Articular chondrocyte of knee joint (primary cell): ENCODE data around the gene PGAP3. TPM values are rescaled to one million over a fixed set of nuclear protein-coding genes. Genes with fewer than 3 reads are reported as not detected.

Source experiments
- small RNA-seq: library from RNA; depleted of rRNA; stranded (forward); fragments of <200 nt; gene quantifications from one replicate; pipeline ENCODE3, GENCODE V24; 2012
- total RNA-seq: library from RNA; depleted of rRNA; stranded (reverse); fragments of >200 nt; gene quantifications from 2 replicates; pipeline ENCODE4 v1.2.3, GENCODE V29; 2012

The PGAP3 gene
- total RNA-seq = 11.4 and 13.1 TPM in 2 replicates

GRCh38 chr17:39687546-39688474, at the start of gene PGAP3:
TSS of gene PGAP3 (minus strand) at chr17:39688057. CDS start at chr17:39688014, 43 bp downstream.

GRCh38 chr17:39730095-39730921, 42.5 kb upstream of the PGAP3 start, which contains the start of gene MIEN1:
TSS of gene MIEN1 (minus strand) at chr17:39730532. CDS start at chr17:39730495, 37 bp downstream.

GRCh38 chr17:39699818-39700147, 11.9 kb upstream of the PGAP3 start, which contains the start of gene ERBB2:
TSS of gene ERBB2 (plus strand) at chr17:39700064. CDS start at chr17:39700239, 175 bp downstream.

GRCh38 chr17:39667945-39668924, 19.6 kb downstream of the PGAP3 start, which contains the start of gene PNMT:
TSS of gene PNMT (plus strand) at chr17:39668453. CDS start at chr17:39668476, 23 bp downstream.

GRCh38 chr17:39664581-39665561, 23.0 kb downstream of the PGAP3 start, which contains the start of gene TCAP:
TSS of gene TCAP (plus strand) at chr17:39665349. CDS start at chr17:39665360, 11 bp downstream.

GRCh38 chr17:39636927-39637736, 50.7 kb downstream of the PGAP3 start, which contains the start of gene STARD3:
TSS of gene STARD3 (plus strand) at chr17:39637144. CDS start at chr17:39653532, 16,388 bp downstream.

GRCh38 chr17:39626171-39627046, 61.4 kb downstream of the PGAP3 start, which contains the start of gene PPP1R1B:
TSS of gene PPP1R1B (plus strand) at chr17:39626952. CDS start at chr17:39627393, 441 bp downstream.

Small RNAs within 50 kb of the gene (small RNA-seq; reads per million reads assigned to genes)
- not detected for gene MIR4728

Other genes starting within 250 kb of the PGAP3 start
- 26.9 and 28.9 TPM in 2 replicates for gene MED1, start 236.8 kb downstream of the PGAP3 start, total RNA-seq
- 47.2 and 49.0 TPM in 2 replicates for gene CDK12, start 226.6 kb downstream of the PGAP3 start, total RNA-seq
- not detected in 2 replicates for gene NEUROD2, start 80.1 kb downstream of the PGAP3 start, total RNA-seq
- gene PPP1R1B, start 61.1 kb downstream of the PGAP3 start, total RNA-seq = not detected in 2 replicates
- 23.0 and 25.1 TPM in 2 replicates for gene STARD3, start 50.9 kb downstream of the PGAP3 start, total RNA-seq
- 0.26 and 0.32 TPM in 2 replicates for gene TCAP, start 22.7 kb downstream of the PGAP3 start, total RNA-seq
- not detected in 2 replicates for gene PNMT, start 19.6 kb downstream of the PGAP3 start, total RNA-seq
- gene ERBB2, start 12.0 kb upstream of the PGAP3 start, total RNA-seq = 41.0 and 44.4 TPM in 2 replicates
- gene MIEN1, start 42.5 kb upstream of the PGAP3 start, total RNA-seq = 21.4 and 28.5 TPM in 2 replicates
- 0.32 and 0.78 TPM in 2 replicates for gene GRB7, start 49.9 kb upstream of the PGAP3 start, total RNA-seq
- gene IKZF3, start 176.3 kb upstream of the PGAP3 start, total RNA-seq = not detected in 2 replicates
- not detected in 2 replicates for gene ZPBP2, start 180.1 kb upstream of the PGAP3 start, total RNA-seq
- 6.1 and 6.4 TPM in 2 replicates for gene GSDMB, start 230.6 kb upstream of the PGAP3 start, total RNA-seq
- 40.1 and 42.3 TPM in 2 replicates for gene ORMDL3, start 239.5 kb upstream of the PGAP3 start, total RNA-seq
- gene LRRC3C, start 239.7 kb upstream of the PGAP3 start, total RNA-seq = not detected in 2 replicates